OCI-LY1 (cell line): ENCODE data around the gene CACNA1C.

ENCODE experiments used
- EZH2 ChIP-seq: fragments of 200-600 bp; sonication (generic), shearing (Covaris generic); IDR thresholded peaks from 2 replicates; pipeline ENCODE4 v1.8.0; 2017; ENCODE audit warnings: borderline replicate concordance, mixed run types, mild to moderate bottlenecking, antibody characterized with exemption, low read length, moderate library complexity, mixed read lengths
- TF ChIP-seq, protein P1 (sequence below): fragments of 200-600 bp; sonication (generic), shearing (Covaris generic); IDR thresholded peaks from 2 replicates; pipeline ENCODE4 v1.5.1; 2017; ENCODE audit warnings: mild to moderate bottlenecking, antibody characterized with exemption, low read length, moderate library complexity, mixed read lengths

DNA sequence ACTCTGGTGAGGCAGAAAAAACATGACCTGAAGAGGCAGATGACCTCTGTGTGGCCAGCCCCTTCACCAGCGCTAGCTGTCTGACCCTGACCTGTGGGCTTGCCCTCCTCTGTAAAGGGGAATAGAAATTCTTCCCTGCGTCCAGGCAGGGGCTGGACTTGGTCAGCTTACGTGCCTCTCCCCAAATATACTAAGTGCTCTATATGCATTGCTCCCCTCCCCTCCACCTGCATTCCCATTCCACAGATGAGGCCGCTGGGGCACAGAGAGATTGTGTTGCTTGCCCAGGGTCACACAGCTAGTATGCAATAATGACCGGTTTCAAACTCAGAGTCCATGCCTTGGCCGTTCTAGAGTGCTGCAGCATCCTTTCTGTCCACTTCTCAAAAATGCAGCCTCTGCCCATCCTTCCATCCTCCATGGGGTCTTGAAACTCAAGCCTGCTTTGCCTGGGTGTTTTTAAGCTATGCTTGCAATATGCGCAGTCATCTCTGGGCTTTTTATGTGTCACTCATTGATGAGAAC is 303.9 kb downstream of the CACNA1C start:
- TF ChIP-seq, protein P1, sequence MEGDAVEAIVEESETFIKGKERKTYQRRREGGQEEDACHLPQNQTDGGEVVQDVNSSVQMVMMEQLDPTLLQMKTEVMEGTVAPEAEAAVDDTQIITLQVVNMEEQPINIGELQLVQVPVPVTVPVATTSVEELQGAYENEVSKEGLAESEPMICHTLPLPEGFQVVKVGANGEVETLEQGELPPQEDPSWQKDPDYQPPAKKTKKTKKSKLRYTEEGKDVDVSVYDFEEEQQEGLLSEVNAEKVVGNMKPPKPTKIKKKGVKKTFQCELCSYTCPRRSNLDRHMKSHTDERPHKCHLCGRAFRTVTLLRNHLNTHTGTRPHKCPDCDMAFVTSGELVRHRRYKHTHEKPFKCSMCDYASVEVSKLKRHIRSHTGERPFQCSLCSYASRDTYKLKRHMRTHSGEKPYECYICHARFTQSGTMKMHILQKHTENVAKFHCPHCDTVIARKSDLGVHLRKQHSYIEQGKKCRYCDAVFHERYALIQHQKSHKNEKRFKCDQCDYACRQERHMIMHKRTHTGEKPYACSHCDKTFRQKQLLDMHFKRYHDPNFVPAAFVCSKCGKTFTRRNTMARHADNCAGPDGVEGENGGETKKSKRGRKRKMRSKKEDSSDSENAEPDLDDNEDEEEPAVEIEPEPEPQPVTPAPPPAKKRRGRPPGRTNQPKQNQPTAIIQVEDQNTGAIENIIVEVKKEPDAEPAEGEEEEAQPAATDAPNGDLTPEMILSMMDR: no peak
- TF ChIP-seq EZH2: no peak
